Mucosa of stomach (tissue), 1 donor: ENCODE data around the gene KIR2DL1.
"Not testable (repeated sequence)": the region's sequence is repeated elsewhere in the genome, so short reads cannot be mapped to it uniquely, and the experiment has no call there.

ENCODE experiments used
- H3K27me3 ChIP-seq: one replicate; pipeline ENCODE4 v1.7.0; 2013; ENCODE audit warnings: mild to moderate bottlenecking, low read length; ENCODE audit not compliant: control insufficient read depth, insufficient read depth
- H3K36me3 ChIP-seq: one replicate; pipeline ENCODE4 v1.7.0; 2013; ENCODE audit warnings: low read length; ENCODE audit not compliant: control insufficient read depth, insufficient read depth
- H3K4me1 ChIP-seq: one replicate; pipeline ENCODE4 v1.7.0; 2013; ENCODE audit warnings: mild to moderate bottlenecking, low read length; ENCODE audit not compliant: control insufficient read depth, insufficient read depth
- H3K4me3 ChIP-seq: one replicate; pipeline ENCODE4 v1.7.0; 2013; ENCODE audit warnings: low read length
- H3K9ac ChIP-seq: one replicate; pipeline ENCODE4 v1.7.0; 2013; ENCODE audit warnings: mild to moderate bottlenecking, low read length, moderate library complexity
- H3K9me3 ChIP-seq: one replicate; pipeline ENCODE4 v1.7.0; 2013; ENCODE audit warnings: mild to moderate bottlenecking, low read length, moderate library complexity; ENCODE audit not compliant: control insufficient read depth
- donor health status: Pancreatic carcinoma.

The KIR2DL1 gene

GRCh38 chr19:54775830-54776229 lies 6.2 kb downstream of the KIR2DL1 start:
- H3K9ac ChIP-seq, H3K4me3 ChIP-seq, H3K9me3 ChIP-seq, H3K4me1 ChIP-seq, H3K27me3 ChIP-seq, H3K36me3 ChIP-seq: not testable (repeated sequence)

DNA sequence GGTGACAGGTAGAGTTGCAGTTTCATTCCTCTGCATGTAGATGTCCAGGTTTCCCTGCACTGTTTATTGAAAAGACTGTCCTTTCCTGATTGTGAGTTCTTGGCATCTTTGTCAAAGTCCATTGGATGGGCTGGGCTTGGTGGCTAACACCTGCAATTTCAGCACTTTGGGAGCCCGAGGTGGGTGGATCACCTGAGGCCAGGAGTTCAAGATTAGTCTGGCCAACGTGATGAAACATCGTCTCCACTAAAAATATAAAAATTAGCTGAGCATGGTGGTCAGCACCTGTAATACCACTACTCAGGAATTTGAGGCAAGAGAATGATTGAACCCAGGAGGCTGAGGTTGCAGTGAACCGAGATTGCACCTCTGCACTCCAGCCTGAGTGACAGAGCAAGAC lies 8.3 kb downstream of the KIR2DL1 start:
- H3K36me3 ChIP-seq, H3K4me3 ChIP-seq, H3K27me3 ChIP-seq, H3K4me1 ChIP-seq, H3K9me3 ChIP-seq, H3K9ac ChIP-seq: not testable (repeated sequence)

- H3K4me3 ChIP-seq, H3K9ac ChIP-seq, H3K36me3 ChIP-seq, H3K4me1 ChIP-seq, H3K27me3 ChIP-seq, H3K9me3 ChIP-seq: not testable (repeated sequence)
Measured at GRCh38 chr19:54778896-54779295, 9.3 kb downstream of the KIR2DL1 start.

- not testable (repeated sequence) for H3K27me3 ChIP-seq, H3K4me3 ChIP-seq, H3K9me3 ChIP-seq, H3K4me1 ChIP-seq, H3K36me3 ChIP-seq, H3K9ac ChIP-seq
Measured at GRCh38 chr19:54782916-54783315, 13.3 kb downstream of the KIR2DL1 start.

- not testable (repeated sequence) for H3K9ac ChIP-seq, H3K4me3 ChIP-seq, H3K27me3 ChIP-seq, H3K4me1 ChIP-seq, H3K36me3 ChIP-seq, H3K9me3 ChIP-seq
Measured at GRCh38 chr19:54786091-54786723, 16.6 kb downstream of the KIR2DL1 start.

GRCh38 chr19:54788154-54788553 lies 18.6 kb downstream of the KIR2DL1 start:
- not testable (repeated sequence) for H3K4me1 ChIP-seq, H3K9ac ChIP-seq, H3K4me3 ChIP-seq, H3K27me3 ChIP-seq, H3K36me3 ChIP-seq, H3K9me3 ChIP-seq

- Histone ChIP-seq H3K9ac (no peak overlapping the region), H3K36me3 (no peaks in the 10 kb centered on the region), H3K27me3 (no peaks in the 10 kb centered on the region), H3K4me3 (no peak overlapping the region), H3K9me3 (no peaks in the 10 kb centered on the region), H3K4me1 (no peaks in the 10 kb centered on the region)
Measured at GRCh38 chr19:54790711-54791110, 21.1 kb downstream of the KIR2DL1 start.

GRCh38 chr19:54791476-54791875 lies 21.9 kb downstream of the KIR2DL1 start:
- Histone ChIP-seq H3K4me1 (no peaks in the 10 kb centered on the region), H3K36me3 (no peaks in the 10 kb centered on the region), H3K9me3 (no peaks in the 10 kb centered on the region), H3K27me3 (no peaks in the 10 kb centered on the region), H3K9ac (no peak overlapping the region), H3K4me3 (no peak overlapping the region)

DNA sequence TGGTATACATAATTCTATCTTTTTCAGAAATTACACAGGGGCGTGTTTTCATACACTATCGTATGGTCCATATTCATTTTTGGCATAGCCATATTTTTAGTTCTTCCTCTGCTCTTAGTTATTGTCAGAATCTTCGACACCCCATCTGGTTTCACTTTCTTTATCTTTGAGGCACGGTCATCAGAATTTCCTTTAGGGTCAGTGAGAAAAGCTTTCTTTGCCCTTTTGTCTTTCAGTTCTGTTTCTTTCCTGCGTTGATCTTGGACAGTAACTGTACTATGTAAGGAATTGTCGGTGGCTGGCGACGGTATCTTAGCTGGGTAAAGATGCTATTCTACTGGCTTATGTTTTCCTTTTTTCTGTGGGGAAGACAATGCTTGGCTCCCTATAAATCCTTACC lies 23.2 kb downstream of the KIR2DL1 start:
- Histone ChIP-seq H3K9me3 (no peaks in the 10 kb centered on the region), H3K4me1 (no peaks in the 10 kb centered on the region), H3K27me3 (no peaks in the 10 kb centered on the region), H3K36me3 (no peaks in the 10 kb centered on the region), H3K9ac (no peak overlapping the region), H3K4me3 (no peak overlapping the region)

GRCh38 chr19:54795758-54796157 lies 26.2 kb downstream of the KIR2DL1 start:
- Histone ChIP-seq H3K9me3 (no peaks in the 10 kb centered on the region), H3K4me1 (no peaks in the 10 kb centered on the region), H3K27me3 (no peaks in the 10 kb centered on the region), H3K9ac (no peak overlapping the region), H3K4me3 (no peak overlapping the region), H3K36me3 (no peaks in the 10 kb centered on the region)

DNA sequence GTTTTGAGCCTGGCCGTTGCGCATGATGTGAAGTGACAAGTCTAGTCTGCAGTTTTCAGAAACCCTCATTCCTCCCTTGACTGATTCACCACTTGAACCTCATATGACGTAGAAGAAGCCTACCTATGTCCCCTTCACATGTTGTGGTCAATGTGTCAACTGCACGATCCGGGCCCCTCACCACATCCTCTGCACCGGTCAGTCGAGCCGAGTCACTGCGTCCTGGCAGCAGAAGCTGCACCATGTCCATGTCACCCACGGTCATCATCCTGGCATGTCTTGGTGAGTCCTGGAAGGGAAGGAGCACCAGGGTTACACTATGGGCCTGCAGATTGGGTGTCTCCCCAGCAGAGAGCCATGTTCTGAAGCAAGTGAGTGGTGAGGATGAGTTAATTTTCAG lies 33.8 kb downstream of the KIR2DL1 start, which contains the start of gene KIR2DL4:
KIR2DL4 (plus strand) TSS at position 201 of the 400 bp plus-strand sequence; CDS start at position 243, 42 bp downstream.
- Histone ChIP-seq H3K4me3 (no peak within 1 kb of the TSS), H3K9ac (no peak within 1 kb of the TSS), H3K4me1 (no peaks in the 10 kb centered on the region), H3K9me3 (no peaks in the 10 kb centered on the region), H3K27me3 (peaks cover 2% of the 10 kb centered on the region), H3K36me3 (no peaks in the 10 kb centered on the region)

- no peak overlapping the region for H3K9ac ChIP-seq
- no peaks in the 10 kb centered on the region for H3K4me1 ChIP-seq
- no peaks in the 10 kb centered on the region for H3K9me3 ChIP-seq
- H3K27me3 ChIP-seq, result peaks cover 2% of the 10 kb centered on the region
- no peak overlapping the region for H3K4me3 ChIP-seq
- no peaks in the 10 kb centered on the region for H3K36me3 ChIP-seq
Measured at GRCh38 chr19:54804101-54804500, 34.5 kb downstream of the KIR2DL1 start.

DNA sequence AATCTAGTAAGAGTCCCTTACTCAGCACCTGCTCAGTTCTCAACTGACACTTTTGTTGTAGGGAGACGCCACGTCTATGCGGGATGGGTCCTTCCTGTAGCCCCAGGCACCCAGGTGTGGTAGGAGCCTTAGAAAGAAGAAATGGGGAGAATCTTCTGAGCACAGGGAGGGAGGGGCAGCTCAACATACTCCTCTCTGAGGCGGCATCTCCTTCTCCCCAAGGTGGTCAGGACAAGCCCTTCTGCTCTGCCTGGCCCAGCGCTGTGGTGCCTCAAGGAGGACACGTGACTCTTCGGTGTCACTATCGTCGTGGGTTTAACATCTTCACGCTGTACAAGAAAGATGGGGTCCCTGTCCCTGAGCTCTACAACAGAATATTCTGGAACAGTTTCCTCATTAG lies 35.0 kb downstream of the KIR2DL1 start:
- Histone ChIP-seq H3K27me3 (peaks cover 2% of the 10 kb centered on the region), H3K9ac (no peak overlapping the region), H3K36me3 (no peaks in the 10 kb centered on the region), H3K9me3 (no peaks in the 10 kb centered on the region), H3K4me1 (no peaks in the 10 kb centered on the region), H3K4me3 (no peak overlapping the region)
